ENCODE data around the gene EFNA4.
A peak's percentile ranks its signal among the peaks of the same experiment; 100 is the strongest.

Gene EFNA4

DNA sequence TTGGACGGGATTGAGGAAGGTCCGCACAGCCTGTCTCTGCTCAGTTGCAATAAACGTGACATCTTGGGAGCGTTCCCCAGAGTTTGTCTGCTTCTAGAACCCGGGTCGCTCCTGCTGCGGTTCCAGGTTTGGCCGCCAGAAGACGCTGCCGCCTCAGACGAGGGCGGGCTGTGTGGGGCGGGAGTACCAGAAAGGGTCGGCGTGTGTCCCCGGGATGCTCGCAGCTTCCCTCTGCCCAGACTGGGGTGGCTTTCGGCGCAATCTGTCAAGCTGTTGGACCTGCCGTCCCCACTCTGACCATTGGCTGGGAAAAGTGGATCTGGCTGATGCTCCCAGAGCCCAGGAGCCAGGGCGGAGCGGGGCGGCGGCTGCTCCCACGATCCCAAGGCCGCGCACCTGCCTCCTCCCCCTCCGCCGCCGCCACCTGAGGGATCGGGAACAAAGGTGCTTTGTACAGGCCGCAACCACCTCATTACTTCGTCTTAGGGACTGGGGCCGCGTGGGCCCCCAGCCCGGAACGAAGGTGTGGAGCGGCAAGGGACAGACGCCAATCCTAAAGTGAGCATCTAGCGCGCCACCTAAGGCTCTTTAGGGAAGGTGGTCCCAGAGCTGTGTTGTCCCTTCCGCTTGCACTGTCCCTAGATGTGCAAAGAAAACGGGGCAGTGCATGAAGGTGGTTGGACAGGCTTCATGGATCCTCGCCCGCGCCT is 683 bp upstream of the EFNA4 start:
- DNase-seq: no peak
- Histone ChIP-seq H3K27ac (no peak overlapping the region), H3K9me3 (no peaks in the 10 kb centered on the region), H3K4me1 (peaks cover 0 to 37% (median 28%) of the 10 kb centered on the region in 4 donors), H3K27me3 (no peaks in the 10 kb centered on the region), H3K4me3 (peak overlapping the region; percentile 64 to 65), H3K36me3 (peaks cover under 1 to 50% (median 33%) of the 10 kb centered on the region in 3 donors)
- intact Hi-C loops (cut with DNase I; ENCODE audit: low total_unique reads): loop anchor here (2.0 to 5.0 kb wide), 2 partner anchors 22 to 101 kb away; partner anchors contain the start of gene PYGO2
- TF ChIP-seq, protein P1, sequence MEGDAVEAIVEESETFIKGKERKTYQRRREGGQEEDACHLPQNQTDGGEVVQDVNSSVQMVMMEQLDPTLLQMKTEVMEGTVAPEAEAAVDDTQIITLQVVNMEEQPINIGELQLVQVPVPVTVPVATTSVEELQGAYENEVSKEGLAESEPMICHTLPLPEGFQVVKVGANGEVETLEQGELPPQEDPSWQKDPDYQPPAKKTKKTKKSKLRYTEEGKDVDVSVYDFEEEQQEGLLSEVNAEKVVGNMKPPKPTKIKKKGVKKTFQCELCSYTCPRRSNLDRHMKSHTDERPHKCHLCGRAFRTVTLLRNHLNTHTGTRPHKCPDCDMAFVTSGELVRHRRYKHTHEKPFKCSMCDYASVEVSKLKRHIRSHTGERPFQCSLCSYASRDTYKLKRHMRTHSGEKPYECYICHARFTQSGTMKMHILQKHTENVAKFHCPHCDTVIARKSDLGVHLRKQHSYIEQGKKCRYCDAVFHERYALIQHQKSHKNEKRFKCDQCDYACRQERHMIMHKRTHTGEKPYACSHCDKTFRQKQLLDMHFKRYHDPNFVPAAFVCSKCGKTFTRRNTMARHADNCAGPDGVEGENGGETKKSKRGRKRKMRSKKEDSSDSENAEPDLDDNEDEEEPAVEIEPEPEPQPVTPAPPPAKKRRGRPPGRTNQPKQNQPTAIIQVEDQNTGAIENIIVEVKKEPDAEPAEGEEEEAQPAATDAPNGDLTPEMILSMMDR (IDR thresholded peaks at IDR 0.05): peak; percentile 51 to 57

DNA sequence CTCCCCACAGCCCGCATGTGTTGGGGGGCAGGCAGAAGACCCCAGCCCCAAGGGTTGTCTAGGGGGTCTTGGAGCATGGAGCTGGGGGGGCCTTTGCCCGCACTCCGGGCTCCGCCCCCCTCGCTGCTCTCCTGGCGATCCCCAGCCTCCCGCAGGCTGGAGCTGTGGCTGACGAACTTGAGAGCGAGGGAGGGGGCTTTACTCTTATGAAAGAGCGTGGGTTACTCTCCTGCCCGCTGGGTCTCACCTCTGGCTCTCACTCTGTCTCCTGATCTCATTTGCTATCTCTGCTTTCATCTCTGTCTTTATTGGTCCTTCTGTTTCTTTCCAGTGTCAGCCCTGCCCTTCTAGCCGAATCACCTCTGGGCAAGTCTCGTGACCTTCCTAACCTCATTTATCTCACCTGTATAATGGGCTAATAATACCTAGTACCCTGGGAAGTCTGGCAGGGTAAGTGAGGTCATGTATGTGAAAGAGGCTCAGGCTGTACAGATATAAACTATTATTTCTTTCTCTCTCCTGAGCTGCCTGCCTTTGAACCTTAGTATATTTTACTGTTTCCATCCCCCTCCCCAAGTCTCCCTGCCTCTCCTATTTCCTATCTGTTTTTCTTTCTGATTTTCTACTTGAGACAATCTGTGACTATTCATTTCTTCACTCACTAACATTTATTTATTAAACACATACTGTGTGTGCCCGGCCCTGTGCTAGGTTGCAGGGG is 731 bp downstream of the EFNA4 start:
- TF ChIP-seq, protein P1 (IDR thresholded peaks at IDR 0.05): no peak
- Histone ChIP-seq H3K27me3 (no peaks in the 10 kb centered on the region), H3K27ac (peak overlapping the region; percentile 52 to 62), H3K4me1 (peaks cover 0 to 37% (median 28%) of the 10 kb centered on the region in 4 donors), H3K9me3 (no peaks in the 10 kb centered on the region), H3K36me3 (peaks cover 0 to 45% (median 19%) of the 10 kb centered on the region in 3 donors), H3K4me3 (peak overlapping the region; percentile 64 to 65)
- no peak for DNase-seq
- intact Hi-C loops (cut with DNase I; ENCODE audit: low total_unique reads): loop anchor here (5.0 kb wide), 1 partner anchor 102 kb away; the partner anchor contains the start of gene PYGO2

DNA sequence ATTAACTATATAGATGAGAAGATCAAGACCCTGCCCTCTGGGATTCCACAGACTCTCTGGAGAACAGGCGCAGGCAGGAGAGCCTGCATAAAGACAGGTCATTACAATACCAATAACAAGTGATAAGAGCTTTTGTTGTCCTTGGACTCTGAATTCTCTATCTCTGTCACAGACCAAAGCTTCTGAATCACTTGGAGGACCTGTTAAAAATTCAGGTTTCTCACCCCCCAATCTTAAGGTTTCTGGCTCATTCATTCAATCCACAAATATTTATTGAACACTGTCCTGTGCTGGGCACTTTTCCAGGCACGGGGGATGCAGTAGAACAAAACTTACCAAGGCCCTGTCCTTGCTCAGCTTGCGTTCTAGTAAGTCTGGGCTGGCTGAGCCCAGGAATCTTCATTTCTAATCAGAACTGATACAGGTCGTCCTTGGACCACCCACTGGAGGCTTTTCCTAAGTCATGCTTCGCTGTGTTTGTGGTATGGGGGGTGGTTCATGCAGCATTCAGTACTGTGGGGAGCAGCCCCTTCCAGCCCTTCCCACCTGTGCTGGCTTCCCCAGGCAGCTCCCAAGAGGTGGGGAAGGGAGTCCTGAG is 1.4 kb downstream of the EFNA4 start:
- Histone ChIP-seq H3K4me3 (no peak overlapping the region), H3K36me3 (peaks cover 0 to 39% (median 12%) of the 10 kb centered on the region in 3 donors), H3K27me3 (no peaks in the 10 kb centered on the region), H3K4me1 (peaks cover 0 to 39% (median 28%) of the 10 kb centered on the region in 4 donors), H3K27ac (no peak overlapping the region), H3K9me3 (no peaks in the 10 kb centered on the region)
- TF ChIP-seq, protein P1 (IDR thresholded peaks at IDR 0.05): no peak
- intact Hi-C loops (cut with DNase I; ENCODE audit: low total_unique reads): loop anchor here (5.0 kb wide), 1 partner anchor 103 kb away; the partner anchor contains the start of gene PYGO2
- no peak for DNase-seq

DNA sequence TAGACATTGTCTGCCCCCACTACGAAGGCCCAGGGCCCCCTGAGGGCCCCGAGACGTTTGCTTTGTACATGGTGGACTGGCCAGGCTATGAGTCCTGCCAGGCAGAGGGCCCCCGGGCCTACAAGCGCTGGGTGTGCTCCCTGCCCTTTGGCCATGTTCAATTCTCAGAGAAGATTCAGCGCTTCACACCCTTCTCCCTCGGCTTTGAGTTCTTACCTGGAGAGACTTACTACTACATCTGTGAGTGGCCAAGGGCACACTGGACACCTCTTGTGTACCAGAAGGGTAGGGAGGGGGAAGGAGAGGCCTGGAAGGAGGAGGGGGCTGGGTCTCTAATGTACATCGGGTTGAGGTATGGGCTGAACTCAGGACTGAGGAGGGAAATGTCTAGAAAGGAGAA is 3.2 kb downstream of the EFNA4 start:
- Histone ChIP-seq H3K4me1 (peaks cover 0 to 42% (median 35%) of the 10 kb centered on the region in 4 donors), H3K9me3 (no peaks in the 10 kb centered on the region), H3K4me3 (no peak overlapping the region), H3K27me3 (no peaks in the 10 kb centered on the region), H3K36me3 (peaks cover 0 to 23% (median 0%) of the 10 kb centered on the region in 3 donors), H3K27ac (no peak overlapping the region)
- intact Hi-C loops (cut with DNase I; ENCODE audit: low total_unique reads): no loop called here
- TF ChIP-seq, protein P1 (IDR thresholded peaks at IDR 0.05): no peak
- DNase-seq: no peak

DNA sequence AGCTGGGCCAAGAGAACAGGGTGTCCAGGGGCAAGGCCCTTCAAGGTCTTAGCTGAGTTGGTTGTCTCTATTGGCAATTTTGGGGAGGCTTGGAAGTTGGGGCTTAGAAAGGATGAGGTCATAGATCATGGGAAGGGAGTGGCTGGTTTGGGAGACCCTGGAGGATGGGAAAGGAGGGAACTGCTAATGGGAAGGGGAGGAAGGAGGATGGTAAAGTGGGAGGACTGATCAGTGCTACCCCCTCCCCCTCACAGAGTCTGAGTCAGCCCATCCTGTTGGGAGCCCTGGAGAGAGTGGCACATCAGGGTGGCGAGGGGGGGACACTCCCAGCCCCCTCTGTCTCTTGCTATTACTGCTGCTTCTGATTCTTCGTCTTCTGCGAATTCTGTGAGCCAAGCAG is 5.1 kb downstream of the EFNA4 start:
- peaks cover 0 to 24% (median 18%) of the 10 kb centered on the region in 4 donors for H3K4me1 ChIP-seq
- TF ChIP-seq, protein P1 (IDR thresholded peaks at IDR 0.05): no peak
- no peak for DNase-seq
- H3K4me3 ChIP-seq: no peak overlapping the region
- intact Hi-C loops (cut with DNase I; ENCODE audit: low total_unique reads): no loop called here
- H3K36me3 ChIP-seq: peaks cover 0 to 23% (median 0%) of the 10 kb centered on the region in 3 donors
- no peak overlapping the region for H3K27ac ChIP-seq
- H3K27me3 ChIP-seq: no peaks in the 10 kb centered on the region
- H3K9me3 ChIP-seq: no peaks in the 10 kb centered on the region

All from tibial artery (tissue), 4 donors.